HepG2 (cell line): Measurements from ENCODE around the gene SYT11. TPM values are rescaled to one million over a fixed set of nuclear protein-coding genes. Genes with fewer than 3 reads are reported as not detected.

Experiments used
- ARID2 ChIP-seq: sonication (generic); formaldehyde crosslinking; IDR thresholded peaks from 2 replicates; pipeline ENCODE4 v1.8.1; 2022; ENCODE audit warnings: mild to moderate bottlenecking, missing genetic modification reagents, borderline replicate concordance
- CSRNP1 ChIP-seq: sonication (generic); formaldehyde crosslinking; IDR thresholded peaks from 2 replicates; pipeline ENCODE4 v1.8.1; 2023; ENCODE audit warnings: mild to moderate bottlenecking, missing genetic modification reagents
- ELF1 ChIP-seq: sonication (generic); formaldehyde crosslinking; IDR thresholded peaks from 2 replicates; pipeline ENCODE4 v1.4.0; 2020; ENCODE audit warnings: missing genetic modification reagents
- GATAD1 ChIP-seq: IDR thresholded peaks from 2 replicates; pipeline ENCODE4 v1.6.1; 2016; ENCODE audit warnings: missing genetic modification reagents, missing compliant biosample characterization
- HIVEP1 ChIP-seq: sonication (generic); formaldehyde crosslinking; IDR thresholded peaks from 2 replicates; pipeline ENCODE4 v1.4.0; 2020; ENCODE audit warnings: mild to moderate bottlenecking, missing genetic modification reagents
- HNF4G ChIP-seq, 2 experiments: sonication (generic) in 1 of 2; formaldehyde crosslinking in 1 of 2; IDR thresholded peaks; 2 replicates each; pipeline versions ENCODE4 v1.4.0 to v1.6.1; 2011 to 2020; ENCODE audit warnings: borderline replicate concordance in 2 of 2, low read depth in 2 of 2, mild to moderate bottlenecking in 2 of 2, low read length in 1 of 2, missing genetic modification reagents in 1 of 2, moderate library complexity in 1 of 2
- HNRNPLL ChIP-seq: fragments of 200-400 bp; formaldehyde crosslinking; IDR thresholded peaks from 2 replicates; pipeline ENCODE4 v1.6.1; 2017; ENCODE audit warnings: mild to moderate bottlenecking, low read depth, low read length; ENCODE audit not compliant: poor library complexity, severe bottlenecking
- MAFK ChIP-seq, 2 experiments: IDR thresholded peaks in 1 of 2; conservative IDR thresholded peaks in 1 of 2; 2 replicates each; pipeline ENCODE4 v1.6.1; 2011; ENCODE audit warnings: improper control_type of control experiment in 2 of 2, low read length in 2 of 2
- MZF1 ChIP-seq: sonication (generic); formaldehyde crosslinking; IDR thresholded peaks from 2 replicates; pipeline ENCODE4 v1.8.1; 2023; ENCODE audit warnings: mild to moderate bottlenecking, missing genetic modification reagents, borderline replicate concordance
- NFKB2 ChIP-seq: sonication (generic); formaldehyde crosslinking; IDR thresholded peaks from 2 replicates; pipeline ENCODE4 v1.4.0; 2020; ENCODE audit warnings: missing genetic modification reagents, borderline replicate concordance
- NKX3-1 ChIP-seq: sonication (generic); formaldehyde crosslinking; IDR thresholded peaks from 2 replicates; pipeline ENCODE4 v1.5.0; 2020; ENCODE audit warnings: missing genetic modification reagents
- PHF5A ChIP-seq: IDR thresholded peaks from one replicate; pipeline ENCODE4 v1.6.1; 2018; ENCODE audit warnings: low read depth, missing genetic modification reagents; ENCODE audit not compliant: unreplicated experiment
- RAD51 ChIP-seq: fragments of 450-650 bp; IDR thresholded peaks from 2 replicates; pipeline ENCODE4 v1.6.1; 2016; ENCODE audit warnings: borderline replicate concordance
- RFX5 ChIP-seq: IDR thresholded peaks from 2 replicates; pipeline ENCODE4 v1.6.1; 2011; ENCODE audit warnings: low read depth, low read length, improper control_type of control experiment
- RNF2 ChIP-seq: fragments of 450-650 bp; conservative IDR thresholded peaks from 2 replicates; pipeline ENCODE4 v1.6.1; 2016; ENCODE audit warnings: low read depth
- TARDBP ChIP-seq: sonication (generic); formaldehyde crosslinking; IDR thresholded peaks from 2 replicates; pipeline ENCODE4 v1.8.0; 2022; ENCODE audit warnings: mild to moderate bottlenecking, missing genetic modification reagents
- ZBTB44 ChIP-seq: sonication (generic); formaldehyde crosslinking; IDR thresholded peaks from 2 replicates; pipeline ENCODE4 v1.4.0; 2020; ENCODE audit warnings: missing genetic modification reagents
- ZMYM3 ChIP-seq: sonication (generic); formaldehyde crosslinking; IDR thresholded peaks from 2 replicates; pipeline ENCODE4 v1.5.1; 2020; ENCODE audit warnings: mild to moderate bottlenecking, missing genetic modification reagents
- ZNF138 ChIP-seq: sonication (generic); formaldehyde crosslinking; IDR thresholded peaks from 2 replicates; pipeline ENCODE4 v1.5.0; 2020; ENCODE audit warnings: mild to moderate bottlenecking, low read depth, missing genetic modification reagents
- ZNF317 ChIP-seq: sonication (generic); formaldehyde crosslinking; IDR thresholded peaks from 2 replicates; pipeline ENCODE4 v1.5.0; 2020; ENCODE audit warnings: mild to moderate bottlenecking, missing genetic modification reagents
- ZNF414 ChIP-seq: sonication (generic); formaldehyde crosslinking; IDR thresholded peaks from 2 replicates; pipeline ENCODE4 v1.5.0; 2020; ENCODE audit warnings: missing genetic modification reagents
- ZNF558 ChIP-seq: sonication (generic); formaldehyde crosslinking; IDR thresholded peaks from 2 replicates; pipeline ENCODE4 v1.9.0; 2022; ENCODE audit warnings: mild to moderate bottlenecking, missing genetic modification reagents, borderline replicate concordance
- ZNF567 ChIP-seq: sonication (generic); formaldehyde crosslinking; IDR thresholded peaks from 2 replicates; pipeline ENCODE4 v1.8.1; 2023; ENCODE audit warnings: mild to moderate bottlenecking, missing genetic modification reagents, borderline replicate concordance
- polyA plus RNA-seq, 8 experiments: library from polyadenylated mRNA; depleted of rRNA in 3 of 8; stranded (reverse) in 7 of 8; unstranded in 1 of 8; fragments of >200 nt; fragmentation: Illumina TruSeq in 4 of 8; extraction: Trizol in 4 of 8; gene quantifications; 2 replicates each; pipeline versions ENCODE4 v1.2.1 to v1.2.3, GENCODE V29; 2011 to 2016; ENCODE audit warnings: low read depth in 4 of 8, missing spikeins in 1 of 8, mixed read lengths in 1 of 8; ENCODE audit not compliant: insufficient read depth in 1 of 8
- total RNA-seq, 5 experiments: library from RNA; depleted of rRNA; stranded (reverse); fragments of >200 nt; fragmentation: Illumina TruSeq; extraction: Trizol; gene quantifications; 2 replicates each; pipeline ENCODE4 v1.2.3, GENCODE V29; 2016; ENCODE audit warnings: low read depth in 1 of 5

SYT11 gene
- total and polyA plus RNA-seq, 2 of the 13 experiments (the other 11 are each of a cell fraction or from before 2014, with no cell fraction given), result 0.22 to 0.59 TPM

GRCh38 chr1:155934097-155934935 lies 74.9 kb downstream of the SYT11 start, which contains the start of gene KHDC4 (continued):
- TF ChIP-seq ZNF567 (CRISPR knock-in tag), result 0 out of 2 replicates have a peak, but pooled peaks have one; percentile 2
- no peak for TF ChIP-seq MZF1 (CRISPR knock-in tag)
- TF ChIP-seq HIVEP1 (CRISPR knock-in tag), result 0 out of 2 replicates have a peak, but pooled peaks have one; percentile 43
- TF ChIP-seq RAD51, result no peak
- TF ChIP-seq ZNF317 (CRISPR knock-in tag), result no peak; the same call in none of the 2 replicates
- peak; percentile 44 for TF ChIP-seq HNRNPLL
- TF ChIP-seq PHF5A (CRISPR knock-in tag), result peak; percentile 83
- 0 out of 2 replicates have a peak, but pooled peaks have one; percentile 10 for TF ChIP-seq RFX5
- peak; percentile 57; the same call in 1 of the 2 replicates for TF ChIP-seq ZNF414 (CRISPR knock-in tag)
- TF ChIP-seq ZNF138, result no peak
- TF ChIP-seq RNF2, result no peak
- peak; percentile 55; the same call in 1 of the 2 replicates for TF ChIP-seq NFKB2 (CRISPR knock-in tag)
- TF ChIP-seq ZMYM3 (CRISPR knock-in tag), result no peak
- peak; percentile 94 for TF ChIP-seq GATAD1
- TF ChIP-seq ZNF558, result no peak
- peak; percentile 84 for TF ChIP-seq NKX3-1 (CRISPR knock-in tag)
- TF ChIP-seq ARID2, result 0 out of 2 replicates have a peak, but pooled peaks have one; percentile 25
- TF ChIP-seq CSRNP1 (CRISPR knock-in tag), result 0 out of 2 replicates have a peak, but pooled peaks have one; percentile 74
- peak; percentile 14 to 32; a peak in 1 of 4 replicates for TF ChIP-seq MAFK (conservative IDR thresholded peaks at IDR 0.05 in 1 of 2, IDR thresholded peaks at IDR 0.05 in 1 of 2; ENCODE audit: low read length in 2 of 2)
- peak; percentile 98 for TF ChIP-seq ELF1 (CRISPR knock-in tag)
- TF ChIP-seq ZBTB44 (CRISPR knock-in tag), result no peak; the same call in 1 of the 2 replicates
- TF ChIP-seq HNF4G (IDR thresholded peaks at IDR 0.05; ENCODE audit: borderline replicate concordance, low read depth, low read length), result no peak
- no peak for TF ChIP-seq HNF4G (CRISPR knock-in tag; IDR thresholded peaks at IDR 0.05; ENCODE audit: borderline replicate concordance, low read depth)
- peak; percentile 79; the same call in 1 of the 2 replicates for TF ChIP-seq TARDBP (CRISPR knock-in tag)
